DOHH2 (cell line): Measurements from ENCODE around the gene TIMM17A.

Source experiments
- EZH2phosphoT487 ChIP-seq: fragments of 200-600 bp; sonication (generic); IDR thresholded peaks from 2 replicates; pipeline ENCODE4 v1.6.1; 2017; ENCODE audit warnings: borderline replicate concordance, mild to moderate bottlenecking, antibody characterized with exemption, low read length, moderate library complexity, mixed read lengths
- TF ChIP-seq, protein P1 (sequence below): fragments of 200-600 bp; sonication (generic); IDR thresholded peaks from one replicate; pipeline ENCODE4 v1.5.1; 2014; ENCODE audit warnings: antibody characterized with exemption, mild to moderate bottlenecking, low read depth, low read length; ENCODE audit not compliant: poor library complexity, severe bottlenecking

DNA sequence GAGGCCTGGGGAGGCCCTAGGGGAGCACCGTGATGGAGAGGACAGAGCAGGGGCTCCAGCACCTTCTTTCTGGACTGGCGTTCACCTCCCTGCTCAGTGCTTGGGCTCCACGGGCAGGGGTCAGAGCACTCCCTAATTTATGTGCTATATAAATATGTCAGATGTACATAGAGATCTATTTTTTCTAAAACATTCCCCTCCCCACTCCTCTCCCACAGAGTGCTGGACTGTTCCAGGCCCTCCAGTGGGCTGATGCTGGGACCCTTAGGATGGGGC lies 60.3 kb downstream of the TIMM17A start:
- TF ChIP-seq, protein P1, sequence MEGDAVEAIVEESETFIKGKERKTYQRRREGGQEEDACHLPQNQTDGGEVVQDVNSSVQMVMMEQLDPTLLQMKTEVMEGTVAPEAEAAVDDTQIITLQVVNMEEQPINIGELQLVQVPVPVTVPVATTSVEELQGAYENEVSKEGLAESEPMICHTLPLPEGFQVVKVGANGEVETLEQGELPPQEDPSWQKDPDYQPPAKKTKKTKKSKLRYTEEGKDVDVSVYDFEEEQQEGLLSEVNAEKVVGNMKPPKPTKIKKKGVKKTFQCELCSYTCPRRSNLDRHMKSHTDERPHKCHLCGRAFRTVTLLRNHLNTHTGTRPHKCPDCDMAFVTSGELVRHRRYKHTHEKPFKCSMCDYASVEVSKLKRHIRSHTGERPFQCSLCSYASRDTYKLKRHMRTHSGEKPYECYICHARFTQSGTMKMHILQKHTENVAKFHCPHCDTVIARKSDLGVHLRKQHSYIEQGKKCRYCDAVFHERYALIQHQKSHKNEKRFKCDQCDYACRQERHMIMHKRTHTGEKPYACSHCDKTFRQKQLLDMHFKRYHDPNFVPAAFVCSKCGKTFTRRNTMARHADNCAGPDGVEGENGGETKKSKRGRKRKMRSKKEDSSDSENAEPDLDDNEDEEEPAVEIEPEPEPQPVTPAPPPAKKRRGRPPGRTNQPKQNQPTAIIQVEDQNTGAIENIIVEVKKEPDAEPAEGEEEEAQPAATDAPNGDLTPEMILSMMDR = no peak
- TF ChIP-seq EZH2phosphoT487 = no peak
